Duodenal mucosa (tissue), 2 donors: ENCODE results near the gene SDC1.
"Not testable (repeated sequence)": the region's sequence is repeated elsewhere in the genome, so short reads cannot be mapped to it uniquely, and the experiment has no call there.

ENCODE experiments used
- H3K27ac ChIP-seq: one replicate; pipeline ENCODE4 v1.7.0; 2013; ENCODE audit warnings: low read depth, low read length
- H3K27me3 ChIP-seq, 2 donors: one replicate each; pipeline ENCODE4 v1.7.0; 2013; ENCODE audit warnings: low read length in 2 of 2, control low read depth in 1 of 2; ENCODE audit not compliant: insufficient read depth in 2 of 2, control insufficient read depth in 1 of 2
- H3K36me3 ChIP-seq, 2 donors: one replicate each; pipeline ENCODE4 v1.7.0; 2013; ENCODE audit warnings: low read length in 2 of 2, control low read depth in 1 of 2; ENCODE audit not compliant: insufficient read depth in 2 of 2, control insufficient read depth in 1 of 2
- H3K4me1 ChIP-seq, 2 donors: one replicate each; pipeline ENCODE4 v1.7.0; 2013; ENCODE audit warnings: low read length in 2 of 2, control low read depth in 1 of 2; ENCODE audit not compliant: insufficient read depth in 2 of 2, control insufficient read depth in 1 of 2
- H3K4me3 ChIP-seq, 2 donors: one replicate each; pipeline ENCODE4 v1.7.0; 2013; ENCODE audit warnings: low read length in 2 of 2, low read depth in 1 of 2
- H3K9ac ChIP-seq, 2 donors: one replicate each; pipeline ENCODE4 v1.7.0; 2013; ENCODE audit warnings: low read length in 2 of 2, low read depth in 1 of 2
- H3K9me3 ChIP-seq, 2 donors: one replicate each; pipeline ENCODE4 v1.7.0; 2013; ENCODE audit warnings: low read length in 2 of 2, control low read depth in 1 of 2; ENCODE audit not compliant: control insufficient read depth in 1 of 2

The SDC1 gene

GRCh38 chr2:20243637-20244036 lies 18.7 kb upstream of the SDC1 start:
- H3K9me3 ChIP-seq, H3K9ac ChIP-seq, H3K27me3 ChIP-seq, H3K27ac ChIP-seq, H3K4me1 ChIP-seq, H3K4me3 ChIP-seq: not testable (repeated sequence)
- H3K36me3 ChIP-seq: peaks cover 6 to 13% of the 10 kb centered on the region in 2 donors

GRCh38 chr2:20242727-20243377 lies 17.9 kb upstream of the SDC1 start:
- Histone ChIP-seq H3K4me1 (no peaks in the 10 kb centered on the region), H3K27ac (no peak overlapping the region), H3K27me3 (no peaks in the 10 kb centered on the region), H3K9me3 (no peaks in the 10 kb centered on the region), H3K36me3 (peaks cover 6 to 10% of the 10 kb centered on the region in 2 donors), H3K9ac (no peak overlapping the region), H3K4me3 (no peak overlapping the region)

GRCh38 chr2:20241973-20242726 lies 17.2 kb upstream of the SDC1 start:
- no peak overlapping the region for H3K27ac ChIP-seq
- no peaks in the 10 kb centered on the region for H3K4me1 ChIP-seq
- no peak overlapping the region for H3K9ac ChIP-seq
- H3K9me3 ChIP-seq: no peaks in the 10 kb centered on the region
- no peaks in the 10 kb centered on the region for H3K27me3 ChIP-seq
- no peak overlapping the region for H3K4me3 ChIP-seq
- peaks cover 3 to 6% of the 10 kb centered on the region in 2 donors for H3K36me3 ChIP-seq

GRCh38 chr2:20240291-20240690 lies 15.4 kb upstream of the SDC1 start:
- not testable (repeated sequence) for H3K4me1 ChIP-seq, H3K4me3 ChIP-seq, H3K9me3 ChIP-seq

GRCh38 chr2:20236496-20236895 lies 11.6 kb upstream of the SDC1 start:
- no peak overlapping the region for H3K9ac ChIP-seq
- H3K27ac ChIP-seq: no peak overlapping the region
- H3K4me3 ChIP-seq: no peak overlapping the region
- no peaks in the 10 kb centered on the region for H3K9me3 ChIP-seq
- no peaks in the 10 kb centered on the region for H3K36me3 ChIP-seq
- peaks cover 8% of the 10 kb centered on the region in 2 donors for H3K4me1 ChIP-seq
- H3K27me3 ChIP-seq: no peaks in the 10 kb centered on the region

More at GRCh38 chr2:20240291-20240690, 15.4 kb upstream of the SDC1 start:
- H3K27ac ChIP-seq, H3K36me3 ChIP-seq, H3K9ac ChIP-seq, H3K27me3 ChIP-seq: not testable (repeated sequence)

- Histone ChIP-seq H3K27ac (no peak overlapping the region), H3K27me3 (no peaks in the 10 kb centered on the region), H3K9ac (no peak overlapping the region), H3K36me3 (no peaks in the 10 kb centered on the region), H3K4me1 (peaks cover 14 to 15% of the 10 kb centered on the region in 2 donors), H3K9me3 (no peaks in the 10 kb centered on the region), H3K4me3 (no peak overlapping the region)
These were observed 10.8 kb upstream of the SDC1 start for GRCh38 chr2:20235655-20236305.

- not testable (repeated sequence) for H3K27me3 ChIP-seq, H3K4me3 ChIP-seq, H3K9ac ChIP-seq, H3K9me3 ChIP-seq, H3K27ac ChIP-seq, H3K36me3 ChIP-seq
- peaks cover 14 to 16% of the 10 kb centered on the region in 2 donors for H3K4me1 ChIP-seq
These were observed 9.7 kb upstream of the SDC1 start for GRCh38 chr2:20234597-20234996.

- Histone ChIP-seq H3K27me3 (peaks cover 0 to 4% of the 10 kb centered on the region in 2 donors), H3K4me1 (peaks cover 14 to 16% of the 10 kb centered on the region in 2 donors), H3K9me3 (no peaks in the 10 kb centered on the region), H3K27ac (no peak overlapping the region), H3K4me3 (no peak overlapping the region), H3K9ac (no peak overlapping the region), H3K36me3 (no peaks in the 10 kb centered on the region)
These were observed 7.9 kb upstream of the SDC1 start for GRCh38 chr2:20232837-20233207.

GRCh38 chr2:20231598-20232026 lies 6.7 kb upstream of the SDC1 start:
- Histone ChIP-seq H3K27me3 (peaks cover 0 to 6% of the 10 kb centered on the region in 2 donors), H3K4me1 (peaks cover 14 to 16% of the 10 kb centered on the region in 2 donors), H3K9ac (peak overlapping the region in 1 of 2 donors; percentile 43), H3K4me3 (peak overlapping the region in 1 of 2 donors; percentile 16), H3K36me3 (no peaks in the 10 kb centered on the region), H3K27ac (peak overlapping the region; percentile 61), H3K9me3 (no peaks in the 10 kb centered on the region)

GRCh38 chr2:20231159-20231558 lies 6.2 kb upstream of the SDC1 start:
- Histone ChIP-seq H3K9me3 (no peaks in the 10 kb centered on the region), H3K4me1 (peaks cover 15 to 20% of the 10 kb centered on the region in 2 donors), H3K36me3 (no peaks in the 10 kb centered on the region), H3K9ac (peak overlapping the region in 1 of 2 donors; percentile 43), H3K27me3 (peaks cover 0 to 6% of the 10 kb centered on the region in 2 donors), H3K4me3 (peak overlapping the region in 1 of 2 donors; percentile 16), H3K27ac (peak overlapping the region; percentile 61)
